Spleen (tissue), 7 donors: ENCODE measurements around the gene USH1G.

Source experiments
- POLR2A ChIP-seq, 3 donors: fragments of 450-650 bp; IDR thresholded peaks; one replicate each; pipeline ENCODE4 v1.5.1; 2017; ENCODE audit warnings: antibody characterized with exemption in 3 of 3, mild to moderate bottlenecking in 1 of 3
- TF ChIP-seq, protein P1 (sequence below), 11 experiments: fragments of 200-600 bp in 7 of 11; fragments of 450-650 bp in 4 of 11; sonication (generic) in 4 of 11; IDR thresholded peaks in 8 of 11; conservative IDR thresholded peaks in 3 of 11; 1 replicate in 7 of 11; 2 replicates in 4 of 11; pipeline versions ENCODE4 v1.4.0 to v1.8.0; 2016 to 2021; ENCODE audit warnings: antibody characterized with exemption in 11 of 11, inconsistent platforms in 4 of 11, mild to moderate bottlenecking in 1 of 11
- donor health status: DM: no; HTN: no; CAD: no; lungs with moderate emphysema.
- donor health status: DM: no; HTN: no; CAD: no.
- donor health status: DM: no; HTN: no; CAD: no.

DNA sequence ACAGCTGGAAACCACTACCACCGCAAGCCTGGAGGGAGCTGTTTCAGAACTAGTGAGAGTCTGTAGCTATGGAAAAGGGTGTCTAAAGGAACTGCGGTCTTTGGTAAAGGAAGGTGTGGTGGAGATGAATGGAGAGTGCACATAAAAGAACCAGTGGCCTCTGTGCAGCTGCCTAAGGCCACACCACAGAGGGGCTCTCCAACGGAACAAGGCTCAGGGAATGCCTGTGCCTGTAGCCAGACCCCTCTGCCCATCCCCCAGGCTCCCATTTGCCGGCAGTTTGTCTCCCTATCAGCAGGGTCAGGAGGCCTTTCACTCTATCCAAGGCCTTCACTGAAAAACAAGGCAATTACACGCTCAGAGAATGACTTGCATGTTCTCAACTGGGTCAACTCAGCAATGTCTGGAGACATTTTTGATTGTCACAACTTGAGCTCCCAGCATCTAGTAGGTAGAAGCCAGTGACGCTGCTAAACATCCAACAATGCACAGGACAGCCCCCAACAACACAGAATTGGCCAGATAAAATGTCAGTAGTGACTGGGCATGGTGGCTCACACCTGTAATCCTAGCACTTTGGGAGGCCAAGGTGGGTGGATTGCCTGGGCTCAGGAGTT is 47.0 kb downstream of the USH1G start:
- TF ChIP-seq, protein P1, sequence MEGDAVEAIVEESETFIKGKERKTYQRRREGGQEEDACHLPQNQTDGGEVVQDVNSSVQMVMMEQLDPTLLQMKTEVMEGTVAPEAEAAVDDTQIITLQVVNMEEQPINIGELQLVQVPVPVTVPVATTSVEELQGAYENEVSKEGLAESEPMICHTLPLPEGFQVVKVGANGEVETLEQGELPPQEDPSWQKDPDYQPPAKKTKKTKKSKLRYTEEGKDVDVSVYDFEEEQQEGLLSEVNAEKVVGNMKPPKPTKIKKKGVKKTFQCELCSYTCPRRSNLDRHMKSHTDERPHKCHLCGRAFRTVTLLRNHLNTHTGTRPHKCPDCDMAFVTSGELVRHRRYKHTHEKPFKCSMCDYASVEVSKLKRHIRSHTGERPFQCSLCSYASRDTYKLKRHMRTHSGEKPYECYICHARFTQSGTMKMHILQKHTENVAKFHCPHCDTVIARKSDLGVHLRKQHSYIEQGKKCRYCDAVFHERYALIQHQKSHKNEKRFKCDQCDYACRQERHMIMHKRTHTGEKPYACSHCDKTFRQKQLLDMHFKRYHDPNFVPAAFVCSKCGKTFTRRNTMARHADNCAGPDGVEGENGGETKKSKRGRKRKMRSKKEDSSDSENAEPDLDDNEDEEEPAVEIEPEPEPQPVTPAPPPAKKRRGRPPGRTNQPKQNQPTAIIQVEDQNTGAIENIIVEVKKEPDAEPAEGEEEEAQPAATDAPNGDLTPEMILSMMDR (IDR thresholded peaks at IDR 0.05 in 8 of 11, conservative IDR thresholded peaks at IDR 0.05 in 3 of 11) = no peak
- TF ChIP-seq POLR2A (IDR thresholded peaks at IDR 0.05) = no peak
